ENCODE results near the gene SELENOT.
"Not testable (repeated sequence)": the region's sequence is repeated elsewhere in the genome, so short reads cannot be mapped to it uniquely, and the experiment has no call there.

SELENOT gene

GRCh38 chr3:150609988-150610387 is 6.9 kb downstream of the SELENOT start:
- DNase-seq, result no peak

- DNase-seq, result no peak
These were observed 7.7 kb downstream of the SELENOT start for GRCh38 chr3:150610785-150611184.

- no peak for DNase-seq
These were observed 8.5 kb downstream of the SELENOT start for GRCh38 chr3:150611666-150612065.

- DNase-seq, result no peak
These were observed 9.4 kb downstream of the SELENOT start for GRCh38 chr3:150612494-150612893.

GRCh38 chr3:150613034-150613433 is 9.9 kb downstream of the SELENOT start:
- no peak for DNase-seq

DNA sequence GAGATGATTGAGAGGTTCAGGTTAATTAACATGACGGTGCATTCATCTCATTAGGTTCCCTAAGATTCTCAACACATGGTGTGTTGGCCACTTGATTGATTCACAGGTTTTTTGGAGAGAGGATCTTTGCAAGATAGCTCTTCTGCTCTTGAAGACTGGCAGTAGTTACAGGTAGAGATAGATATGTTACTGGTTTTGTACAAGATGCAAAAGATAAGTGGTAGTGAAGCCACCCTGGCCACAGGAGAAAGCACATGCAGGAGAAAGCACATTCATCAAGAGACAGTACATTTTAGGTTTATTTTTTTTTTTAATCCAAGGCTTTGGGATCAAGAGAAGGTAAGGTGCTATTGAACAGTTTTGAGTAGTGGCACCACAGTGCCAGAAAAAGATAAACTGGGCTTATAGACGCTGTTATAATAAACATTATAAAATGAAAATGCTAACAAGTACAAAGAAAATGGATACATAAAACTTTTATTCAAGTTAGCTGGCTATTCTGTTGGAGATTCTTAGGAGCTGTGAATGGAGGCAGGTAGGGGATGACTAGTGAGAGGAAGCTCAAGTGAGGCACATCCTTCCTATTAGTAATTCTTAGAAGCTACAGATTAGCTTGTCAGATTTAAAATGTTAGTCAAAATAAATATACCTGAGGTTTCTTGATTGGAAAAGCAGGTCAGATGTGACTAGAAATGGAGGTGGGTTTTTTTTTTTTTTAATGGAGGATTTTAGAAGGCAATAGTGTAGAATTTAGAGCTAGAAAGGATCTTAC is 10.8 kb downstream of the SELENOT start:
- no peak for DNase-seq

DNA sequence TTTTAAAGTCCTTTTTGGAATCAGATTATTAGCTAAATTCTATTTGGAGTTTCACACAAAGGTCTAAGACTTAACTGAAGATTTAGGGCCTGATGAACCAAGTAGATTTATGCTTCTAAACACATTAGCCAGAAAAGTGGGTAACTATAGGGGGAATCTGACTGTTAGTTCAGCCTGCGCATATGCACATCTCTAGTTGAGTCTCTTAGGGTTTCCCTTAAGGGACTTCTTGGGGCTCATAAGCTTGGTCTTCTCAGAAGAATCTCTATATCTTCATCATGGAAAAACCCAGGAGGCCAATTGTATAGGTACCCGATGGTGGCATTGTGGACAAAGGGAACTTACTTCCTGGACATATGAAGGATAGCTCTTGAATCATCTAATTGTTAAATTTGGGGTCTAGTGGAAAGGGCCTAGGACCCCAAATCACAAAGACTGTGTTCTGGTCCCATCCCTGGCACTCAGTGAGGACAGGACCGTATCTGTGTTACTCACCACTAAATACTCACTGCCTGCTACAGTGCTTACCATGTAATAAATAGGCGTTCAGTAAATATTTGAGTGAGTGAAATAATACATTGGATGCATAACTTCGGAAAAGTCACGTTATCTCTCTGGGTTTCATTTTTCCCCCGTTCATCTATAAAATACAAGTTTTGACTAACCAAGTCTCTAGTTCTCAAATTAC is 17.0 kb downstream of the SELENOT start:
- no peak for DNase-seq

DNA sequence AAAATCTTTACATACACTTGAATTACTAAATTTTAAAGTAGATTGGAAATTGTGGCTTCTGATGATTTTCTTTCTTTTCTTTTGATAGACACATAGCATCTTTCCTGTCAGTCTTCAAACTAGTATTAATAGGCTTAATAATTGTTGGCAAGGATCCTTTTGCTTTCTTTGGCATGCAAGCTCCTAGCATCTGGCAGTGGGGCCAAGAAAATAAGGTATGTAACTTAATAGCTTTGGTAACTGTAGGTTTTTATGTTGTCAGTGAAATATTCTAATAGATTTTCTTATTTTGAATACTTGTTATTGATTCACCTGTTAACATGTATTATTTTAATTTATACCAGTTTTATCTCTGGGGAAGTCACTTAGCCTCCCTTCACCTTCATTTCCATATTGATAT is 19.8 kb downstream of the SELENOT start:
- DNase-seq, result not testable (repeated sequence)

DNA sequence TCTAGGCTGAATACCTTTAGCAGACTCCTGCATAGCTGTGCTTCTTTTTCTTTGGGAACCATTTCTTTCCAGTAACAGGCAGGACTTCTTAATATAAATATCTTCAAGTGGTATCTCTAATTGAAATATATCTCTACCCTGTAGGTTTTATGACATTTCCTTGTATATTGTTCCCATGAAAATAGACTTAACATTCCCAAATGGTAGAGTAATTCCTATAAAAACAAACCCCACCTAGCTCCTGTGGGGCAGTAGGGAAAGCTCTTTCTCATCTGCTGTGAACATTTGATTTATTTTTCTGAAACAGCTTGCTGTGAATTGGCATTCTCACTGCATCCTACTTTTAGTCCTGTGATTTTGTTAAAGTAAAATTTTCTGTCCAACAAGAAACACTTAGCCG is 20.8 kb downstream of the SELENOT start:
- no peak for DNase-seq

GRCh38 chr3:150626148-150626930 is 23.2 kb downstream of the SELENOT start:
- DNase-seq, result no peak

DNA sequence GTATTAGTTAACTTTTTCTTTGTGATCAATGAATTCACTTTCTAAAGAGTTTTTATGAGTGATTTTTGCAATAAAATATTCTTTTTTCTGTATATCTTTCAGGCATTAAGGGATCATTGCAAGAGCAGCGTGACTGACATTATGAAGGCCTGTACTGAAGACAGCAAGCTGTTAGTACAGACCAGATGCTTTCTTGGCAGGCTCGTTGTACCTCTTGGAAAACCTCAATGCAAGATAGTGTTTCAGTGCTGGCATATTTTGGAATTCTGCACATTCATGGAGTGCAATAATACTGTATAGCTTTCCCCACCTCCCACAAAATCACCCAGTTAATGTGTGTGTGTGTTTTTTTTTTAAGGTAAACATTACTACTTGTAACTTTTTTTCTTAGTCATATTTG is 24.4 kb downstream of the SELENOT start:
- DNase-seq, result no peak

GRCh38 chr3:150631515-150632221 is 28.5 kb downstream of the SELENOT start:
- DNase-seq, result no peak

DNA sequence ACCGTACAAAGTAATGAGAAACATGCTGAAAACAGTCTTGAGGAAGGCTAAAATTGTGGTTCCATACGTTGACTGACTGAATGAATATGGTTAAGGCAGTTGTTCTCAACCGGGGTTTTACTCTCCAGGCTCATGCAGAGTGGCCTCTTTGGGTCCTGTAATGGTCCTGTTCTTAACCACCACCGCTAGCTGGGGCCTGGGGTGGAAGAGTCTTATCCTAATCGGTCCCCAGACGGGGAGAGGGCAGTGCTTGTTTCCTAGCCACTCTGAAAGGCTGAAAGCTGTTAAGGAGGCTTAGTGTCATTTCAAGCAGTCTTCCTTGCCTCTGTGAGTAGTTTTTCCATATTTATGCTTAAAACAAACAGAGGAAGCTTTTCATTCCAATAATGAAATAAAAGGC is 32.0 kb downstream of the SELENOT start:
- DNase-seq, result no peak

GRCh38 chr3:150635526-150635925 is 32.4 kb downstream of the SELENOT start:
- no peak for DNase-seq

DNA sequence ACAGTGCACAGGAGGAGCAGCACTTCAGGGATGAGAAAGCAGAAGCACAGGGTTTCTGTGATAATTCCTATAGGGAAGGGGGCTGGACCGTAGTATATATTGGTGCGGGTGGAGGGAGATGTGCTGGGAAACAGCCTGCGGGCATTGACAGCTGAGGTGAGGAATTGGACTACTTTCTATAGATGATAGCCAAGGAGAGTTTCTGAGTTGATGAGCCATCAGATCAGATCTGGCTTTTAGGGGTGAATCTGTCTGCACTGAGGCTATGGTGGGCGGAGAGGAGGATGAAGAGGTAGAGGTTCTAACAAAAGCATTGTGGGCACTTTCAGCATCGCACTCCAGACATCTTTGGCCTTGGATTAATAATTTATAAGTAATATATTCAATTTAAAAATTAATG is 33.1 kb downstream of the SELENOT start:
- no peak for DNase-seq

DNA sequence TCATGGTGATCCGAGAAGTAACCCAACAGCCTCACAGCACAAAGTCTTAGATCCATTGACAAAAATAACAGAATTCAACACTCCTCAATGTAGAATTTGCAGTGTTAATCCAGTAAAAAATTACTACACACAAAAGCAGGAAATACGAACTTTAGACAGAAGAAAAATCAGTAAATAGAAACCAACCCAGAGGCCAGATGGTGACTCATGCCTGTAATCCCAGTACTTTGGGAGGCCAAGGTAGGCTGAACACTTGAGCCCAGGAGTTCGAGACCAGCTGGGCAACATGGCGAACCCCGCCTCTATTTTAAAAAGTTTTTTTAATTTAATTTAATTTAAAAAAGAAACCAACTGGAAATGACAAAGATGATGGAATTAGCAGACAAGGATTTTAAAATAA is 36.1 kb downstream of the SELENOT start:
- no peak for DNase-seq

GRCh38 chr3:150640256-150640655 is 37.1 kb downstream of the SELENOT start:
- DNase-seq, result no peak

- DNase-seq, result no peak
These were observed 50.0 kb downstream of the SELENOT start for GRCh38 chr3:150653110-150653561.

DNA sequence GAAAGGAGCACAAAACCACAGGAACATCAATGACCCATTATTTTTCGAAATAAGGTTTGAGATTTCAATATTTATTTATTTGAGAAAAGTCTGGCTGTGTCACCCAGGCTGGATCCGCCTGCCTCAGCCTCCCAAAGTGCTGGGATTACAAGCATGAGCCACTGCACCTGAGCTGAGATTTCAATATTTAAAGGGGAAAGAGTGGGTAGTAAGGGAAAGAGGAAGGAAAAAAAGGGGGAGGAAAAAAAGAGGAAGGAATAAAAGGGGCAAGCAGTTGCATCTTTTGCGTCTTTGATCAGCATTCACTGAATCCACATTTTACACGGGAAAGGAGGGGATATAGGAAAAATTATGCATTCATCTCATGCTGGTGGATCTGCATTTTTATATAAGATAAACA is 53.2 kb downstream of the SELENOT start:
- no peak for DNase-seq

DNA sequence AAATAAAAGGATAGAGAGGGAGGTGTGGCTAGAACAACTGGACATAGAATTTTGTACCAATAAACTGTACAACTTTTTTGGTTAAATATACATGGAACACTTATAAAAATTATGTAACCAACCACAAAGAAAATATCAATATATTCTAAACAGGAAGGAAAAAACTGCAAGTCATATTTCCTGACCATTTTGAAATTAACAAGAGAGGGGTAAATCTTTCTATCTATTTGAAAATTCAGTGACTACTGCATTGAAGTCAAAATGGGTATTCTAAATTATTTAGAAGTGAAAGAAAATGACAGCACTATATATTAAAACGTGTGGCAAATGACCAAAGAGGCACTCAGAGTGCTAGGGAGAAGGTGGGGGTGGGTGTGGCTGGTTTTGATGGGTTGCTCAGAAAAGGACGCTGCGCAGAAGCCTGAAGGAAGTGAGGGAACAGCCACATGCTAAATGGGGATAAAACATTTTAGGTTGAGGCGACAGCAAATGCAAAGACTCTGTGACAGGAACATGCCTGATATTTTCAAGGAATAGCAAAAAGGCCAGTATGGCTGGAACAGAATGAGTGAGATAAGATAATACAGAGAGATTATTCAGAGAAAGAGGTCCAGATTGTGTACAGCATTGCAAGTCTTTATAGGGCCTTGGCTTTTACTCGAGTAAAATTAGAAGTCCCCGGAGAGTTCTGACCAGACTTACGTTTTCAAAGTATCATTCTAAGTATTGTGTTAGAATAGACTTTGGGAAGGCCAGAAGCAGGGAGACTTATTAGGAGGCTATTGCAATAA is 59.5 kb downstream of the SELENOT start:
- no peak for DNase-seq

GRCh38 chr3:150663461-150663860 is 60.3 kb downstream of the SELENOT start:
- DNase-seq, result no peak

- no peak for DNase-seq
These were observed 63.0 kb downstream of the SELENOT start for GRCh38 chr3:150666167-150666566.
